GM12891 (cell line): ENCODE measurements around the gene GRM3.

ENCODE experiments used
- POLR2A ChIP-seq: IDR thresholded peaks from 2 replicates; pipeline ENCODE4 v1.6.1; 2011; ENCODE audit warnings: low read depth, low read length, control low read depth
- POU2F2 ChIP-seq: IDR thresholded peaks from 2 replicates; pipeline ENCODE4 v1.6.1; 2011; ENCODE audit warnings: low read depth, mild to moderate bottlenecking, control low read depth, low read length, moderate library complexity
- TAF1 ChIP-seq: IDR thresholded peaks from 2 replicates; pipeline ENCODE4 v1.6.1; 2011; ENCODE audit warnings: low read depth, low read length, control low read depth

GRCh38 chr7:86668315-86668714 is 24.6 kb downstream of the GRM3 start:
- TF ChIP-seq TAF1 (no peak), POLR2A (no peak), POU2F2 (no peak)
